A549 (cell line): ENCODE results near the gene EFEMP1.

Experiments used
- BCL3 ChIP-seq: fragments of >200 bp; sonication (Bioruptor Twin); formaldehyde crosslinking; IDR thresholded peaks from 3 replicates; pipeline ENCODE4 v1.6.1; 2016
- CEBPB ChIP-seq, 2 experiments: fragments of >200 bp in 1 of 2; sonication (Bioruptor Twin) in 1 of 2; formaldehyde crosslinking in 1 of 2; IDR thresholded peaks; 2 replicates each; pipeline ENCODE4 v1.6.1; 2012 to 2016
- CHD4 ChIP-seq: fragments of 200-600 bp; sonication (generic); IDR thresholded peaks from 2 replicates; pipeline ENCODE4 v1.6.1; 2016; ENCODE audit warnings: antibody characterized with exemption, mild to moderate bottlenecking, borderline replicate concordance
- CTCF ChIP-seq: fragments of >200 bp; sonication (Bioruptor Twin); formaldehyde crosslinking; IDR thresholded peaks from 3 replicates; pipeline ENCODE4 v1.5.1; 2016
- EP300 ChIP-seq, 2 experiments: fragments of >200 bp; sonication (Bioruptor Twin); formaldehyde crosslinking; IDR thresholded peaks; 2 replicates in 1 of 2; 3 replicates in 1 of 2; pipeline ENCODE4 v1.6.1; 2016 to 2017
- GATA3 ChIP-seq: IDR thresholded peaks from 2 replicates; pipeline ENCODE4 v1.6.1; 2012; ENCODE audit warnings: borderline replicate concordance
- HOXA7 ChIP-seq: fragments of 250-450 bp; sonication (Bioruptor Pico); IDR thresholded peaks from 2 replicates; pipeline ENCODE4 v1.5.0; 2020; ENCODE audit warnings: mild to moderate bottlenecking, moderate library complexity
- MAX ChIP-seq: IDR thresholded peaks from 2 replicates; pipeline ENCODE4 v1.6.1; 2012
- PBX3 ChIP-seq: IDR thresholded peaks from 2 replicates; pipeline ENCODE4 v1.6.1; 2012
- POLR2A ChIP-seq: IDR thresholded peaks from 2 replicates; pipeline ENCODE4 v1.6.1; 2012; ENCODE audit warnings: mild to moderate bottlenecking, low read length
- RFX5 ChIP-seq: fragments of 450-650 bp; IDR thresholded peaks from 2 replicates; pipeline ENCODE4 v1.7.1; 2014; ENCODE audit warnings: antibody characterized with exemption, mild to moderate bottlenecking, moderate library complexity
- USF2 ChIP-seq: fragments of 450-650 bp; IDR thresholded peaks from 2 replicates; pipeline ENCODE4 v1.6.1; 2014; ENCODE audit warnings: antibody characterized with exemption

- TF ChIP-seq RFX5: no peak
- no peak for TF ChIP-seq CTCF
- no peak for TF ChIP-seq CHD4
- TF ChIP-seq BCL3: no peak
- TF ChIP-seq USF2: no peak
- TF ChIP-seq PBX3: no peak
- no peak for TF ChIP-seq MAX
- no peak for TF ChIP-seq POLR2A
- TF ChIP-seq EP300 (IDR thresholded peaks at IDR 0.05): no peak
- no peak for TF ChIP-seq HOXA7 (CRISPR knock-in tag)
- no peak for TF ChIP-seq CEBPB (IDR thresholded peaks at IDR 0.05)
- no peak for TF ChIP-seq GATA3
These were observed 33.6 kb upstream of the EFEMP1 start for GRCh38 chr2:55957142-55957541.
